Neural cell (in vitro differentiated cells): ENCODE results near the gene C16orf89. TPM values are rescaled to one million over a fixed set of nuclear protein-coding genes. Genes with fewer than 3 reads are reported as not detected.
"Not testable (repeated sequence)": the region's sequence is repeated elsewhere in the genome, so short reads cannot be mapped to it uniquely, and the experiment has no call there.

Experiments used
- H2AFZ ChIP-seq: fragments of 200-600, 300-800 bp; sonication (generic), shearing (Covaris generic); 2 replicates; pipeline ENCODE4 v1.6.0; 2014; ENCODE audit warnings: low read depth, mild to moderate bottlenecking, antibody characterized with exemption, low read length, moderate library complexity
- H3F3A ChIP-seq: fragments of 200-600 bp; shearing (Covaris generic); 2 replicates; pipeline ENCODE4 v1.6.1; 2016; ENCODE audit warnings: mild to moderate bottlenecking, moderate library complexity, mixed read lengths, antibody characterized with exemption, low read length; ENCODE audit not compliant: insufficient read depth, poor library complexity, severe bottlenecking
- H3K27ac ChIP-seq: fragments of 200-600, 300-800 bp; sonication (generic), shearing (Covaris generic); 2 replicates; pipeline ENCODE4 v1.5.1; 2014; ENCODE audit warnings: mild to moderate bottlenecking, low read length, moderate library complexity
- H3K27me3 ChIP-seq: fragments of 300-800, 200-600 bp; sonication (generic), shearing (Covaris generic); 2 replicates; pipeline ENCODE4 v1.6.0; 2014; ENCODE audit warnings: mild to moderate bottlenecking, low read depth, low read length, moderate library complexity; ENCODE audit not compliant: insufficient read depth
- H3K36me3 ChIP-seq: fragments of 300-800, 200-600 bp; sonication (generic), shearing (Covaris generic); 2 replicates; pipeline ENCODE4 v1.5.1; 2014; ENCODE audit warnings: mild to moderate bottlenecking, antibody characterized with exemption, low read length, moderate library complexity; ENCODE audit not compliant: insufficient read depth
- H3K4me2 ChIP-seq: fragments of 300-800, 200-600 bp; sonication (generic), shearing (Covaris generic); 2 replicates; pipeline ENCODE4 v1.6.0; 2014; ENCODE audit warnings: mild to moderate bottlenecking, low read length
- H3K4me3 ChIP-seq: fragments of 300-800, 200-600 bp; sonication (generic), shearing (Covaris generic); 2 replicates; pipeline ENCODE4 v1.5.1; 2014; ENCODE audit warnings: mild to moderate bottlenecking, low read length, moderate library complexity
- H3K79me2 ChIP-seq: fragments of 200-600 bp; shearing (Covaris generic); replicated peaks from 2 replicates; pipeline ENCODE4 v1.6.0; 2014; ENCODE audit warnings: mild to moderate bottlenecking, low read length, moderate library complexity; ENCODE audit not compliant: insufficient read depth
- H3K9ac ChIP-seq: fragments of 300-800, 200-600 bp; sonication (generic), shearing (Covaris generic); 2 replicates; pipeline ENCODE4 v1.6.1; 2016; ENCODE audit warnings: mild to moderate bottlenecking, low read length, mixed read lengths
- H3K9me2 ChIP-seq: fragments of 200-600 bp; shearing (Covaris generic); 2 replicates; pipeline ENCODE4 v1.6.1; 2016; ENCODE audit warnings: mild to moderate bottlenecking, low read length, mixed read lengths; ENCODE audit not compliant: insufficient read depth
- H3K9me3 ChIP-seq: fragments of 200-600, 300-800 bp; sonication (generic), shearing (Covaris generic); 2 replicates; pipeline ENCODE4 v1.6.1; 2016; ENCODE audit warnings: mild to moderate bottlenecking, mixed run types, low read length, moderate library complexity, mixed read lengths
- H4K20me1 ChIP-seq: fragments of 200-600 bp; shearing (Covaris generic); 2 replicates; pipeline ENCODE4 v1.6.1; 2016; ENCODE audit warnings: mild to moderate bottlenecking, mixed run types; ENCODE audit not compliant: insufficient read depth
- POLR2AphosphoS5 ChIP-seq: IDR thresholded peaks from 2 replicates; pipeline ENCODE4 v1.6.1; 2012
- polyA plus RNA-seq: library from polyadenylated mRNA; depleted of rRNA; stranded (reverse); fragments of >200 nt; gene quantifications from 2 replicates; pipeline ENCODE4 v1.2.3, GENCODE V29; 2014

The C16orf89 gene
- polyA plus RNA-seq, 1 donor from 2014 or later, result not detected

DNA sequence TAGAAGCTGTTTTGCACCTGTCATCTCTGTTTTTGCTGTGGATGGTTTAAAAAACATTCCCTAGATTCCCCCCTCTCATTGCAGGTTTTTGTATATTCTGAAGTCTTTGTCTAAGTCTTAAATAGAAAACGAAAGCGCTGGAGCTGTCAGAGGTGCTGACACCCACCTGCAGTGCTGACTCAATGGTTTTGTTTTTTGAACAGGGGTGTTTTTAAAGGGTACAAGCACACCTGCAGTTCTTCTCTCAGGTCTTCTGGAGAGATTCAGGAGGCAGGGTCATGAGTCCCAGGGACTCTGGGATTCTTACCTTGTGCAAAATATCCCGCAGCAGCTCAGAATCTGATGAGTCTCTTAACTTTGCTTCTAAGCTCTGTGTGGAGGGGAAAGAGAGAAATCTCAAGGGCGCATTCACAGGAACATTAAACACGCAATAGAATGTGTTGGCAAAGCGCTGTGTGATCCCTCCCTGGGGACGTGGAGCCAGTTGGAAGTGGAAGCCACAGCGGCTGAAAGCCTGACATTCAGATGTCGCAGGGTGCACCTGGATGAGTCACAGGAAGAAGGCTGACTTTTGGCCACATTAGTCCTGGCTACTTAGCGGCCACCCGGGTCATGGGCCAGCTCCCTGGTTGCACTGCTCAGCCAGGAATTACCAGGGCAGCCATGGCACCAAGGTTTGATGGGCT, 29.5 kb upstream of the C16orf89 start:
- not testable (repeated sequence) for H3K9ac ChIP-seq, H3K4me3 ChIP-seq, H3K27me3 ChIP-seq, H2AFZ ChIP-seq, H3K9me3 ChIP-seq, H3F3A ChIP-seq, H3K9me2 ChIP-seq, H3K4me2 ChIP-seq, H3K79me2 ChIP-seq, H4K20me1 ChIP-seq, H3K36me3 ChIP-seq
- peak overlapping the region; percentile 29 for H3K27ac ChIP-seq
- peak; percentile 20 for TF ChIP-seq POLR2AphosphoS5

GRCh38 chr16:5093746-5094145, 28.0 kb upstream of the C16orf89 start:
- H3K27me3 ChIP-seq, H3K9me2 ChIP-seq, H2AFZ ChIP-seq, H3K9me3 ChIP-seq, H3F3A ChIP-seq, H3K27ac ChIP-seq, H3K36me3 ChIP-seq, H3K9ac ChIP-seq, H4K20me1 ChIP-seq, H3K4me2 ChIP-seq, H3K4me3 ChIP-seq, H3K79me2 ChIP-seq: not testable (repeated sequence)

DNA sequence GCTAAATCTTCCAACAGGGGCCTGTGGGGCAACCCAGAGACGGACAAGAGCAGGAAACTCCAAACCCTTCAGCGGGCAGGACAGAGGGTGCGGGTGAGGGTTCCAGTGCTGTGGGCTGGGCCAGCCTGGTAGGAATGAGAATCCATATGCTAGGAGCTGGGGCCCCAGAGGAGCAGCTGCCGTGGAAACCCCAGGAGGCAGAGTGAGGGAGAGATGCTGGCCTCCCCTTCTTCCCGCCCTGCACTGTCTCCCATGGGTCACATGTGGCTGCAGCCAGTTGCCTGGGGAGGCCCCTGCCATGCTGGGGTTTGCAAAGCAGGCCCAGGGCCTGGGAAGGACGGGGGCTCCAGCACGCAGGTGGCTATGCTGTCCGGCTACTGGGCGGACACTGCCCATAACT, 27.3 kb upstream of the C16orf89 start:
- not testable (repeated sequence) for H3K27me3 ChIP-seq, H3K4me3 ChIP-seq, H3K9me3 ChIP-seq, H3K9ac ChIP-seq, H3K27ac ChIP-seq, H4K20me1 ChIP-seq, H3F3A ChIP-seq, H3K4me2 ChIP-seq, H3K36me3 ChIP-seq, H3K9me2 ChIP-seq, H2AFZ ChIP-seq, H3K79me2 ChIP-seq

- not testable (repeated sequence) for H3K79me2 ChIP-seq, H2AFZ ChIP-seq, H3K4me3 ChIP-seq
Measured at GRCh38 chr16:5090592-5090991, 24.8 kb upstream of the C16orf89 start.

DNA sequence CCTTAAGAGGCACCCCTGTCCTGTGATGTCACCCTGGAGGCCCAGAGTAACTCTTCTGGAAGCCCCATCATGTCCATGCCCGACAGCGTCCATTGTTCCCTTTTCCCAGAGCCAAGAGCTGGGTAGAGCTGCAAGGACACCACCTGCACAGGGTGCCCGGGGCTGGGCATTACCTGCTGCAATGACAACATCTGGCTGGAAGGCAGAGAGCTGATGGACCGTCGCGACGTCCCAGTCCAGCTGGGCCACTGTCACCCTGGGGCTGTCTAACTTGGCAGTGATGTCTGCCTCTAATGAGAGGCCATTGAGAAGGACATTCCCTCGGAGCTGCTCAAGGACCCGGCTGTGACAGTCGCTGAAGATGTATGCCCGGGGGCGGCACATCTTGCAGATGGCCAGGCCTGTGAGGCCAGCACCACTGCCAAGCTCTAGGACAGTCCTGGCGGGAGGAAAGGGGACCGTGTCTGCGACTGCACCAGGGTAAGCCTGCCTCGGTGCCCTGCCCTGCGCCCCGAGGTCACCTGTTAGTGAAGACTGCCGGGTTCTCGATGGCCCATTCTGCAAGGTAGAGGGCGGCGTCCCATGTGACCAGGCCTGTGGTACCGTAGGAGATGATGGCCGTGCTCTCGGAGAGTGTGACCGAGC, 24.3 kb upstream of the C16orf89 start:
- H3K4me2 ChIP-seq, H3K27ac ChIP-seq, H2AFZ ChIP-seq, H3K4me3 ChIP-seq, H3K36me3 ChIP-seq, H3K27me3 ChIP-seq, H3K9me2 ChIP-seq, H4K20me1 ChIP-seq, H3K79me2 ChIP-seq, H3K9me3 ChIP-seq, H3F3A ChIP-seq, H3K9ac ChIP-seq: not testable (repeated sequence)

More at GRCh38 chr16:5090592-5090991, 24.8 kb upstream of the C16orf89 start:
- H3F3A ChIP-seq, H3K27ac ChIP-seq, H3K27me3 ChIP-seq, H3K9me3 ChIP-seq, H3K4me2 ChIP-seq, H3K36me3 ChIP-seq, H4K20me1 ChIP-seq, H3K9ac ChIP-seq, H3K9me2 ChIP-seq: not testable (repeated sequence)

- not testable (repeated sequence) for H3K27ac ChIP-seq, H3K9ac ChIP-seq, H3K79me2 ChIP-seq
Measured at GRCh38 chr16:5088936-5089335, 23.2 kb upstream of the C16orf89 start.

GRCh38 chr16:5088086-5088790, 22.5 kb upstream of the C16orf89 start:
- H4K20me1 ChIP-seq, H3F3A ChIP-seq, H3K36me3 ChIP-seq, H3K9ac ChIP-seq, H3K9me3 ChIP-seq, H3K4me3 ChIP-seq, H3K9me2 ChIP-seq, H3K79me2 ChIP-seq, H2AFZ ChIP-seq, H3K4me2 ChIP-seq, H3K27me3 ChIP-seq, H3K27ac ChIP-seq: not testable (repeated sequence)

More at GRCh38 chr16:5088936-5089335, 23.2 kb upstream of the C16orf89 start:
- not testable (repeated sequence) for H3K36me3 ChIP-seq, H3K4me2 ChIP-seq, H4K20me1 ChIP-seq, H3K4me3 ChIP-seq, H3K27me3 ChIP-seq, H3K9me3 ChIP-seq, H3K9me2 ChIP-seq, H3F3A ChIP-seq, H2AFZ ChIP-seq
